HG02798 (cell line): ENCODE measurements around the gene CACNG4.

Experiments
- ATAC-seq: cut with Tn5 transposase; IDR thresholded peaks from one replicate; pipeline ENCODE4 v1.9.1; 2021; ENCODE audit warnings: mild to moderate bottlenecking; ENCODE audit not compliant: unreplicated experiment, poor library complexity

CACNG4 gene

GRCh38 chr17:67054011-67054591 lies 89.6 kb downstream of the CACNG4 start:
- ATAC-seq = no peak

GRCh38 chr17:67054608-67055007 lies 90.1 kb downstream of the CACNG4 start:
- ATAC-seq = no peak

GRCh38 chr17:67055041-67055443 lies 90.5 kb downstream of the CACNG4 start:
- ATAC-seq = no peak

- no peak for ATAC-seq
Measured at GRCh38 chr17:67055811-67056745, 91.6 kb downstream of the CACNG4 start.

GRCh38 chr17:67056746-67057490 lies 92.4 kb downstream of the CACNG4 start:
- no peak for ATAC-seq

GRCh38 chr17:67058036-67058435 lies 93.5 kb downstream of the CACNG4 start:
- ATAC-seq = no peak

- ATAC-seq = no peak
Measured at GRCh38 chr17:67059372-67059771, 94.9 kb downstream of the CACNG4 start.

GRCh38 chr17:67063141-67063540 lies 98.6 kb downstream of the CACNG4 start:
- ATAC-seq = no peak

- ATAC-seq = no peak
Measured at GRCh38 chr17:67066717-67067116, 102.2 kb downstream of the CACNG4 start.

- ATAC-seq = no peak
Measured at GRCh38 chr17:67067571-67068482, 103.3 kb downstream of the CACNG4 start.

GRCh38 chr17:67068999-67069398 lies 104.5 kb downstream of the CACNG4 start:
- no peak for ATAC-seq

- ATAC-seq = no peak
Measured at GRCh38 chr17:67069603-67070136, 105.2 kb downstream of the CACNG4 start.

GRCh38 chr17:67071595-67071994 lies 107.1 kb downstream of the CACNG4 start:
- no peak for ATAC-seq

GRCh38 chr17:67072885-67073284 lies 108.4 kb downstream of the CACNG4 start:
- no peak for ATAC-seq

GRCh38 chr17:67074781-67075180 lies 110.3 kb downstream of the CACNG4 start:
- ATAC-seq = no peak

- ATAC-seq = no peak
Measured at GRCh38 chr17:67076290-67076689, 111.8 kb downstream of the CACNG4 start.

- no peak for ATAC-seq
Measured at GRCh38 chr17:67078292-67078691, 113.8 kb downstream of the CACNG4 start.

- no peak for ATAC-seq
Measured at GRCh38 chr17:67079491-67079890, 115.0 kb downstream of the CACNG4 start.

GRCh38 chr17:67080804-67081203 lies 116.3 kb downstream of the CACNG4 start:
- ATAC-seq = no peak

GRCh38 chr17:67082107-67082506 lies 117.6 kb downstream of the CACNG4 start:
- ATAC-seq = peak; percentile 78
